NK-92 (cell line): ENCODE data around the gene DCAF12.
A peak's percentile ranks its signal among the peaks of the same experiment; 100 is the strongest.
"Not testable (repeated sequence)": the region's sequence is repeated elsewhere in the genome, so short reads cannot be mapped to it uniquely, and the experiment has no call there.

Experiments used
- DNase-seq: peaks from one replicate; lab custom pipeline; 2025; ENCODE audit not compliant: unreplicated experiment; lab: John Stamatoyannopoulos, UW

The DCAF12 gene

DNA sequence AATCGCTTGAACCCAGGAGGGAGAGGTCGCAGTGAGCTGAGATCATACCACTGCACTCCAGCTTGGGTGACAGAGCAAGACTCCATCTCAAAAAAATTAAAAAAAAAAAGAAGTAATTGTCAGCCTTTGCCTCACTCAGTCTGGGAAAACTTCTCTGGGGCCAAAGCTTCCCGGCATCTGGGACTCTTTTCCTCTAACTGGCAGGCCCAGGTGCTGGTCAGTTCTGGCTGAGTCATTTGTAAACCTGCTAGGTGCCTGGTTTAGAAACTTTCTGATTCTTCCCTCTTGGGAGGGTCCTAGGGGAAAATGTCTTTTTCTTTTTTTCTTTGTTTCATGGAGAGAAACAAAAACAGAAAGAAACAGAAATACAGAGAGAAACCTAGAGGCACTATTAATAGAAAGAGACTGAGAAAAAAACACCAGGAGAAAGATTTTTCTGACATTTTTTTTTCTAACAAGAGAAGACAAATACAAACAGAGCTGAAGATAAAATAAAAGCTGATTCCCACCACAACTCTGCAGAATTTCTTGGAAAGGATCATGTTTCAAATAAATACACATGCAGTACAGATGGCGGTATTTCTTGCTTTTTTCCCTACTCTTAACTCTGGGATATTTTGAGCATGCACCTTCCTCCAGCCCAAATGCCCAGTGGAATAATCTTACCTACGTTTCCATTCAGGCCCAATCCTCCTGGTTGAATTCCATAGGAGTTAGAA, 55.7 kb downstream of the DCAF12 start:
- DNase-seq, result no peak

DNA sequence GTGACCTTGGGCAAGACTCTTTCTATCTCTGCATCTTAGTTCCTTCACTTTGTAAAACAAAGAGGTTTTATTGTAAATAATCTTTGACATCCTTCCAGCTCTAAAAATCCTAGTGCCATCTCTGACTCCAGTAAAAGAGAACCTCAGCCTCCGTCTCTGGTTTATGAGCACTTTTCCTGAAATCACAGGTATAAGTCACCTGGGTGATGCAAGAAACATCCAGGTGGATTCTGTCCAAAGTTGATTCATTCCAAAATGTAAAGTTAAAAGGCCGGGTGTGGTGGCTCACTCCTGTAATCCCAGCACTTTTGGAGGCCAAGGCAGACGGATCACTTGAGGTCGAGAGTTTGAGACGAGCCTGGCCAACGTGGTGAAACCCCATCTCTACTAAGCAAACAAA, 56.7 kb downstream of the DCAF12 start:
- no peak for DNase-seq

DNA sequence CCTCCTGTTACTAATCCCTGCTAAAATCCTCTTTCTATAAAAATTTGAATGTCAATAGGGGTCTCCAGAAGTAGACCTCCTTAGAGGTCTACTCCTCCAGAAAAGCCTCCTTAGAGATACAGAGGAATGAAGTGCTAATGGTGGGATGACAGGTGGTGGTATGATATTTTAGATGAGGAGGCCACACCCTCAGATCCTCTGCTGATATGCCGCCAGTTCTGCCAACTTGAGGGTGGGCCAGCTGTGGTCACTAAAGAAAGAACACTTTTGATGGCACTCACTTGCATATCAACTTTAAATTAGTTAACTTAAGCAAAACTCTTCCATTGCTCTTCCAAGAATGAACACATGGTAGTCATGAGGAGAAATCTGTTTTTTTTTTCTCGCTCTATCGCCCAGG, 61.0 kb downstream of the DCAF12 start:
- DNase-seq, result no peak

DNA sequence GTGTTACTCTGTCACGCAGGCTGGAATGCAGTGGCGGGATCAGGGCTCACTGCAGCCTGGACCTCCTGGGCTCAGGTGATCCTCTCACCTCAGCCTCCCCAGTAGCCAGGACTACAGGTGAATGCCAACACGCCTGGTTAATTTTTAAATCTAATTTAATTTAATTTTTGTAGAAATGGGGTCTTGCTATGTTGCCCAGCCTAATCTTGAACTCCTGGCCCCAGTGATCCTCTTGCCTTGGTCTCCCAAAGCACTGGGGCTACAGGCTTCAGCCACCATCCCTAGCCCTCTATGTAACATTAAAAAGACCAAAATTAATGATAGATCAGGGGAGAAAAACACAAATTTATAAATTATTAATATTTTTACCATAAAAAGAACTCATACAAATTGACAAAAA, 66.5 kb downstream of the DCAF12 start:
- no peak for DNase-seq

DNA sequence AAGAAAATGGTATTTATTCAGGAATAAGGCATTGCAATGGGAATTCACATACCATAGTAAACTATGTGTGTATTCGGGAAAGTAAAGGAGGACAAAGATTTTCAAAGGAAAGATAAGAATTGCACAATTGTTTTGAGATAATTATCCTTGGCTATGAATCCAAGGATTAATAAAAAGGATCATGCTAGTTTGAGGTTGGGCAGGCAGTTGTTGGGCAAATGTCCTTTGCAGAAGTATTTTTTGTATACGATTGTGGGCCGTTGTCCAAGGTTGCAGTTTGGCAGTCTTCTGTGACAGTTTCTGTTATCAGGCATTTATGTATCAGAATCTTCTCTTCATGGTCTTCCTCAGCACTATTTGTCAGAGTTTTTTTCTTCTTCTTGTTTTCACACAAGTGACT, 67.2 kb downstream of the DCAF12 start:
- DNase-seq, result no peak

DNA sequence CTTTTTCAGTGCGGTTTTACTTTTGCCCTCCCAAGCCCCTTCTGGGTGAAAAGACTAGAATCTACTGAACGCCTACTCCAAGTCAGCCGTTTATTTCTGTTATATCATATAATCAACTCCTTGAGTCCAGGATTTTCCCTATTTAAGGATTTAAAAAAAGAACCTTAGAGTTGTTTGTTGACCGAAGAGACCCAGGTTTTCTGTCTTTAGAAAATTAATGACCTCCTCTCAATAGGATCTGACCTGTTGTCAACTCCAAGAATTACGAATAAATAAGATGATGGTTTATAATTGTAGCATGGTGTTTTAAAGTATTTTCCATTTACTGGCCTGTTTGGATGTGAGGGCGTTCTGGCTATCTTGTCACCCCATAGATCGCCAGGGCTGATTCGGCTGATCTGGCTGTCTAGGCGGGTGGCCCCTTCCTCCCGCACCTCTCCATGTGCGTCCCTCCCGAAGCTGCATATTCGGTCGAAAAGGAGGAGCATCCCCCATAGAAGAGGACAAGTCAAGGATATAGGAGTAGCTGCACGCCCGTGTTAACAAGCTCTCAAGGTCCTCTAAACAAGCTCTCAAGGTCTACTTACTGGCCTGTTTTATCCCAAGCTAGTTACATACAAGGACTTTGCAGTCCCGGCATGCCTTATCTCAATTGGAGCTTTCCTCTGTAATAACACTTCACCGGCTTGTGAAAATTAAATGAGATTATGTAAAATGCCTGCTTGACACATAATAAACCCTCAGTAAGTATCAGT, 76.7 kb downstream of the DCAF12 start:
- DNase-seq, result no peak

DNA sequence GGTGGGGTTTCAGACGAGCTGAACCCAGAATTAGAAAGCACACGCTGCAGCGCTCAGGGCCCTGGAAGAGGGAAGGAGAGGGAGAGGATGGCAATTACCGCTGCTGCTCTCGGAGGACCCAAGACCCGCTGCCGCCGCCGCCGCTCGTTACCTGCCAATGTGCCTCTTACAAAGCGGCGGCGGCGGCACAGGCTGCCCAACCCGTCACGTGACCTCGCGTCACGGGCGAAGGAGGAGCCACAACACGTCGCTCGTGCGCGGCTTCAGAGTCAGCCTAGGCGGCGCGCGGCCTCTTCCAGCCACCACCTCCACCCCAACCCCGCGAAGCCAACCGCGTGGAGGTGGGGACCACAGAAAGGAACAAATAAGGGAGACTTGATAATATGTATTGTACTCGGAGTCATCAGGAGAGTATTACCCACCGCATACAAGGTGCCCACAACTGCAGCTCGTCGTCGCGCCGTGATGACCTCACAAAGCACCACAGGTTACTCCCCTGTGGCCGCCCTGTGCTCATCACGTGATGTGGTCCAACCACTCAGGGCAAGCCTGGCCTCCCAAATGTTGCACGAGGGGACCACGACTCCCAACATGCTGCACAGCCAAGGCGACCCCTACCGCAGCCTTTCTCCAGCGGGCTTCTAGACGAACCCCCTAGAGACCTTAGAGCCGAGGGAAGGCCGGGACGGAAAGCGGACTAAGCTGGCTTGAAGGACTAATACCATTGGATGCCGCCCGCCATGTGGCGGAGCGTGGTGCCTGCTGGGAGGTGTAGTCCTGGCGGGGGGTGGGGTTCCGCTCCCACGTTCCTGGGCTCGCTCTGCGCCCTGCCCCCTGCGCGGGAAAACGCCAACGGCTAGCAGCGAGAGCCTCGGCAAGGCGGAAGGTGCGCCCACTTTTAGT, 77.5 kb downstream of the DCAF12 start, which contains the start of gene UBAP2:
TSS of gene UBAP2 (minus strand) at position 161 of the 903 bp plus-strand sequence. CDS start 31,739 bp downstream, outside the sequence.
- peak; percentile 87 for DNase-seq

DNA sequence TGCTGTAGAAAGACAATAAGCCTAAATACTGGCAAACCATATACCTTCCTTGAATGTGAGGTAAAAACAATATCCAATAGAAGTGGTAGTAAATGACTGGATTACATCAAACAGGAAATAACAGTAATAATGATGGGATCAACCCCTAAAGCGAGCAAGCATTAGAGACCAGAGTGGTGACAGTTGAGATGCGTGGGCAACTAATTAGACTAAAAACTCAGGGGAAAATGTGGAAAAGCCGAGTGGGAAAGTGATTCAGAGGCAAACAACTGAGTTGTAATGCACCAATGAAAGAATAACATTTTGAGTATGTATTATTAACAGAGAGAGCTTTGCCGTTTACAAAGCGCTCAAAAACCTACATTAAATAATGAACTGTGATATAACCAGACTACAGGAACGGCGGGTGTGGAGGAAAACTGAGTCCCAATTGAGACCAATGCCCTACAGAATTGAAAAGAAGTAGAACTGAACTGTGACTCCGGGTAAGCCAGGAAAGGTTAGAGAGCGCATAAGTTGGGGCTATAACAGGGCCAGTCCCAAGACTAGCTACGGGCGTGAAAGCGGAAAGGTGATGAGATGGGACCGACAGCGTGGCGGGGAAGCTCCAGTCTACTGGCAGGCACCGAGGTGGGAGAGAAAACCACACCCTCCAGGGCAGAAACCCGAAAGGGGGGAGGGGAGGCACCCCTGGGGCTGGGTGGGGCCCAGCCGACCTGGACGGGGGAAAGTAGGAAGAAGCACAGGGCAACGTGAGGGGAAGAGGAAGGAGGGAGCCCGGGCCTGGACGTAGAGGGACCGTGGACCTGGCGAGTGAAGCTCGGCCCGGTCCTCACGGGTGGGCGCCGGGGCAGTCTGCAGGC, 78.4 kb downstream of the DCAF12 start:
- no peak for DNase-seq

DNA sequence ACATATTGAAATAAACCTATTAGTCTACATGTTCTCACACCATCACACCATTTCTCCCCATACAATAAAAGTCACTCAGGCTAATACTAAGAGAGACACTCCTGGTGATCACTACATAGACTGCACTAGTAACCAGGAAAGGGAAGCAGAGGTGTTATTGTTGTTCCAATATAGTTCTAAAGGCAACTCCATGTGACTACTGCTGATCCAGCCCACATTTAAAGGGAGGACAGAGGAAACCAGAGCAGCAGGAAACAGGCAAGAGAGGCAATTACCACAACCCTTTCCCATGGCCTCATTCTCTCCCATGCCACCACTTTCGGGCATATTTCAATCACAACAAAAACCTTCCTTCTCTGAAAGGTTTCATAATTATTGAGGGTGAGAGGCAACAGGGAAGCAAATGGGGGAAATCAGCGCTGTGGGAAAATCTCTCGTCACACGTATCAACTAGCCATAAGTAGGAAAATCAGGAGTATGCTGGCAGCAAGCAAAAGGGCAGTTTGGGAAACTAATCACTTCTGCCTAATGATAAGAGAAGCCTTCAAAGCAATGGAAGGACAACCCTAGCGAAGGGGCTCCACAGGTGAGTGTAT, 79.6 kb downstream of the DCAF12 start:
- no peak for DNase-seq

DNA sequence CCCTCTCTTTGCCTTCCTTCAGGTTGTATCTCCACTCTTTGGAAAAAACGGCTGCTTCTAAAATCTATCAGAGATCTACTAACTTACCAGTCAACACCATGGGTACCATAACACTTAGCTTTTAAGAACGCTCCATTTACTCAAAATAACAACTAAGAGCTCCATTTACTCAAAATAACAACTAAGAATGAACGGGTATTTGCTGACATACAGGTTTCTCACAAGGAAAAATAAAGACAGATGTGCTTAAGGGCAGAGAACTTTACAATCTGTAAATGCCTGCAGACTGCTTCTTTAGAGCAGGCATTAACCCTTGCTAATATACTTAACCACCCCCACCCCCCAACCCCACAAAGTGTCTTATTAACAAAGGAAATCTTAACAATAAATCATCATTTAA, 80.6 kb downstream of the DCAF12 start:
- DNase-seq, result no peak

DNA sequence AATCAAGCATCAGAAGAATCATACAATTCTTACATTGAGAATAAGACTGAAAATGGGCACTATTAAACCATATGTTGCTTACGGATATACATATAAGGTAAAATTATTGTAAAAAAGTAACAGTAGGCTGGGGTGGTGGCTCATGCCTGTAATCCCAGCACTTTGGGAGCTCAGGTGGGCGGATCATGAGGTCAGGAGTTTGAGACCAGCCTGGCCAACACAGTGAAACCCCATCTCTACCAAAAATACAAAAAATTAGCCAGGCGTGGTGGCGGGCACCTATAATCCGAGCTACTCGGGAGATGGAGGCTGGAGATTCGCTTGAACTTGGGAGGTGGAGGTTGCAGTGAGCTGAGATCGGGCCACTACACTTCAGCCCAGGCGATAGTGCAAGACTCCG, 84.4 kb downstream of the DCAF12 start:
- not testable (repeated sequence) for DNase-seq

DNA sequence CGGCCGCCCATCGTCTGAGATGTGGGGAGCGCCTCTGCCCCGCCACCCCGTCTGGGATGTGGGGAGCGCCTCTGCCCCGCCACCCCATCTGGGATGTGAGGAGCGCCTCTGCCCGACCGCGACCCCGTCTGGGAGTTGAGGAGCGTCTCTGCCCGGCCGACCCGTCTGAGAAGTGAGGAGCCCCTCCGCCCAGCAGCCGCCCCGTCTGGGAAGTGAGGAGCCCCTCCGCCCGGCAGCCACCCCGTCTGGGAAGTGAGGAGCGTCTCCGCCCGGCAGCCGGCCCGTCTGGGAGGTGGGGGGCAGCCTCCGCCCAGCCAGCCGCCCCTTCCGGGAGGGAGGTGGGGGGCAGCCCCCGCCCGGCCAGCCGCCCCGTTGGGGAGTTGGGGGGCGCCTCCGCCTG, 87.6 kb downstream of the DCAF12 start:
- DNase-seq, result not testable (repeated sequence)

DNA sequence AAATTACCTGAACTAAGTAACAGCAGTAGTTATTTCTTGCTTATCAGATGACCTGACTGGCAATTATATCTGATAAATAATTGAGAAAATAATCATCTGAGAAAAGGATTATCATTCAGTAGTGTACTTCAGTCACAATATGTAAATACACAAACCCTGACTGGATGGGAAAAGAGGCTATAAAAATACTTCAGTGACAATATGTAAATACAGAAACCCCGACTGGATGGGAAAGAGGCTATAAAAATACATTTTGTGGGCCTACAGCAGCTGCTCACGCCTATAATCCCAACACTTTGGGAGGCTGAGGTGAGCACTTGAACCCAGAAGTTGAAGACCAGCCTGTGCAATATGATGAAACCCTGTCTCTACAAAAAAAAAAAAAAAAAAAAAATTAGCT, 88.9 kb downstream of the DCAF12 start:
- no peak for DNase-seq

DNA sequence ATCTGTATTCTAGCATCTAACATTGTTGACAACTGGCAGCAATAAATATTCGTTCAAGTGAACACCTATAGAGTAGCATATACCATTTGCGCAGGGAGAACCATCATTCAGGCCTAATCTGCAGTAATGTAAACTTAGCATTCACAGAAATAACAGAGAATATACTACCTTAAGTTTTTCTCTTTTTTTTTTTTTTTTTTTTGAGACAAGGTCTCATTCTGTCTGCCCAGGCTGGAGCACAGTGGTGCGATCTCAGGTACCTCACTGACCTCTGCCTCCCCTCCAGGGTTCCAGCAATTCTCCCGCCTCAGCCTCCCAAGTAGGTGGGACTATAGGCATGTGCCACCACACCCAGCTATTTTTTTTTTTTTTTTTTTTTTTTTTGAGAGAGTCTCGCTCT, 89.9 kb downstream of the DCAF12 start:
- DNase-seq, result no peak
